Sigmoid colon (tissue), 7 donors: ENCODE results near the gene AMMECR1. TPM values are rescaled to one million over a fixed set of nuclear protein-coding genes. Genes with fewer than 3 reads are reported as not detected.

ENCODE experiments used
- DNase-seq: peaks from one replicate; pipeline ENCODE4 v3.0.0-alpha.2; 2019
- H3K27ac ChIP-seq, 4 donors: fragments of 200-600 bp; sonication (generic); one replicate each; pipeline ENCODE4 v1.5.1; 2016 to 2019; ENCODE audit warnings: mild to moderate bottlenecking in 1 of 4
- H3K27me3 ChIP-seq, 3 donors: fragments of 200-600 bp; sonication (generic); one replicate each; pipeline ENCODE4 v1.5.1; 2019; ENCODE audit warnings: mild to moderate bottlenecking in 1 of 3
- H3K36me3 ChIP-seq, 4 donors: fragments of 200-600 bp; sonication (generic); one replicate each; pipeline ENCODE4 v1.5.1; 2016 to 2019
- H3K4me1 ChIP-seq, 4 donors: fragments of 200-600 bp; sonication (generic); one replicate each; pipeline ENCODE4 v1.5.1; 2017 to 2019
- H3K4me3 ChIP-seq, 4 donors: fragments of 200-600 bp; sonication (generic); one replicate each; pipeline ENCODE4 v1.5.1; 2017 to 2019; ENCODE audit warnings: mild to moderate bottlenecking in 2 of 4, moderate library complexity in 1 of 4
- H3K9me3 ChIP-seq, 4 donors: fragments of 200-600 bp in 3 of 4; sonication (generic) in 3 of 4; one replicate each; pipeline versions ENCODE4 v1.5.1 to v1.6.1; 2013 to 2019
- EP300 ChIP-seq, 4 donors: sonication (generic); formaldehyde crosslinking; IDR thresholded peaks; one replicate each; pipeline ENCODE4 v1.6.1; 2017; ENCODE audit warnings: antibody characterized with exemption in 4 of 4
- POLR2A ChIP-seq, 2 donors: fragments of 450-650 bp; IDR thresholded peaks; one replicate each; pipeline ENCODE4 v1.6.1; 2016; ENCODE audit warnings: antibody characterized with exemption in 2 of 2, mild to moderate bottlenecking in 2 of 2, moderate library complexity in 2 of 2
- POLR2AphosphoS5 ChIP-seq, 4 donors: sonication (generic); formaldehyde crosslinking; IDR thresholded peaks; one replicate each; pipeline ENCODE4 v1.6.1; 2017; ENCODE audit warnings: antibody characterized with exemption in 4 of 4
- WGBS, 2 donors: extraction: QIAGEN DNeasy Blood & Tissue Kit; methylation state at CpG; one replicate each; pipeline ENCODE4 v1.1.7; 2013; 5-methylcytosine and 5-hydroxymethylcytosine counted together
- intact Hi-C: fragments of 100-400 bp; cut with DNase I; formaldehyde crosslinking; loops from one replicate; pipeline ENCODE4 v1.15.1; 2023
- polyA plus RNA-seq, 3 donors: library from polyadenylated mRNA; stranded (reverse); fragments of 200-250 nt; gene quantifications; one replicate each; pipeline ENCODE4 v1.2.3, GENCODE V29; 2013
- total RNA-seq, 4 donors: library from RNA; depleted of rRNA; stranded (reverse); fragments of >200 nt; gene quantifications; one replicate each; pipeline ENCODE4 v1.1.0, GENCODE V29; 2016
- TF ChIP-seq, protein P1 (sequence below), 4 experiments: fragments of 450-650 bp in 3 of 4; fragments of 200-600 bp in 1 of 4; IDR thresholded peaks; one replicate each; pipeline ENCODE4 v1.5.1; 2016 to 2019; ENCODE audit warnings: antibody characterized with exemption in 4 of 4, mild to moderate bottlenecking in 3 of 4, moderate library complexity in 2 of 4
- donor health status: healthy with polysubstance abuse.
- donor health status: Bipolar disorder and iron deficiency.
- donor health status: healthy.

The AMMECR1 gene
- total and polyA plus RNA-seq, 7 donors = 1.5 to 8.1 (median 3.2) TPM

DNA sequence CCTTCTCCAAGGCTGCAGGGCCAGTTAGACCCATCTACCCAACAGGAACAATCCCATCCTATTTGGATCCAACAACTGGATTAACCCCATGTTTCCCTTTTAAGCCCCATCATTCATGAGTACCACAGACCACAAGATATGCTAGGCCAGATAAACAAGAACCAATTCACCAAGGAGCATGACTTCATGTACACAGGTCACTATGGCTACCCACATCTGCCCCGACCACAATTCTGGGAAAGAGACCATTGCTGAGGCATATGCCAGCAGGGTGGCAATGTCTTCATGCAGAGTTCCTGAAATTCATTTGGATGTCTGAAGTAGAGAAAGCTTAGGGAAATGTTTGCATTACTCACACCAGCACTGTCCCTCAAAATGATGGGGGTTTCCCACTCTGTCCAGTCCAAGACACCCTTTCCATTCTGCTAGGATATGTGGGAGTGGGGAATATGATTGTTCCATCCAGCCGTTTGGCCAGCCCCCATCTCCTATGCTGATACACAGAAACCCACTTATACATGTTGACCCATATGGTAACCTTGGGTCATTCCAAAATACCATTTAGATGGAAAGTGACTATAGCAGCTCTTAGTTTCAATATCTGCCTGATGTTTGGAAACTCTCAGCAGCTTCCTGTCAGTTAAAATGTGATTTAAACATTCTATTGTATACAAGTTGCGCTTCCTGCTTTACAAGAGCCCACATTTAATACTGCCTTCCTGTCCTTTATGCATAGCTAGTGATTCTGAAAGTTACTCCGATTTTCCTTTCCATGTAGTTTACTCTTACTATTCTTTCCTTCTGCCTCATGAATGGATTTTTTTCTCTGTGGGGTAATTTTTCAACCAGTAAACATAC is 129.0 kb downstream of the AMMECR1 start:
- Histone ChIP-seq H3K4me1 (no peaks in the 10 kb centered on the region), H3K27ac (no peak overlapping the region), H3K9me3 (no peaks in the 10 kb centered on the region), H3K27me3 (no peaks in the 10 kb centered on the region), H3K4me3 (no peak overlapping the region), H3K36me3 (no peaks in the 10 kb centered on the region)
- WGBS, 2 donors = 53 to 81% methylated on average over 4 of the region's 4 CpGs
- intact Hi-C loops = no loop called here
- TF ChIP-seq POLR2A (IDR thresholded peaks at IDR 0.05) (no peak), POLR2AphosphoS5 (IDR thresholded peaks at IDR 0.05) (no peak), EP300 (IDR thresholded peaks at IDR 0.05) (no peak)
- TF ChIP-seq, protein P1, sequence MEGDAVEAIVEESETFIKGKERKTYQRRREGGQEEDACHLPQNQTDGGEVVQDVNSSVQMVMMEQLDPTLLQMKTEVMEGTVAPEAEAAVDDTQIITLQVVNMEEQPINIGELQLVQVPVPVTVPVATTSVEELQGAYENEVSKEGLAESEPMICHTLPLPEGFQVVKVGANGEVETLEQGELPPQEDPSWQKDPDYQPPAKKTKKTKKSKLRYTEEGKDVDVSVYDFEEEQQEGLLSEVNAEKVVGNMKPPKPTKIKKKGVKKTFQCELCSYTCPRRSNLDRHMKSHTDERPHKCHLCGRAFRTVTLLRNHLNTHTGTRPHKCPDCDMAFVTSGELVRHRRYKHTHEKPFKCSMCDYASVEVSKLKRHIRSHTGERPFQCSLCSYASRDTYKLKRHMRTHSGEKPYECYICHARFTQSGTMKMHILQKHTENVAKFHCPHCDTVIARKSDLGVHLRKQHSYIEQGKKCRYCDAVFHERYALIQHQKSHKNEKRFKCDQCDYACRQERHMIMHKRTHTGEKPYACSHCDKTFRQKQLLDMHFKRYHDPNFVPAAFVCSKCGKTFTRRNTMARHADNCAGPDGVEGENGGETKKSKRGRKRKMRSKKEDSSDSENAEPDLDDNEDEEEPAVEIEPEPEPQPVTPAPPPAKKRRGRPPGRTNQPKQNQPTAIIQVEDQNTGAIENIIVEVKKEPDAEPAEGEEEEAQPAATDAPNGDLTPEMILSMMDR (IDR thresholded peaks at IDR 0.05) = no peak
- no peak for DNase-seq

DNA sequence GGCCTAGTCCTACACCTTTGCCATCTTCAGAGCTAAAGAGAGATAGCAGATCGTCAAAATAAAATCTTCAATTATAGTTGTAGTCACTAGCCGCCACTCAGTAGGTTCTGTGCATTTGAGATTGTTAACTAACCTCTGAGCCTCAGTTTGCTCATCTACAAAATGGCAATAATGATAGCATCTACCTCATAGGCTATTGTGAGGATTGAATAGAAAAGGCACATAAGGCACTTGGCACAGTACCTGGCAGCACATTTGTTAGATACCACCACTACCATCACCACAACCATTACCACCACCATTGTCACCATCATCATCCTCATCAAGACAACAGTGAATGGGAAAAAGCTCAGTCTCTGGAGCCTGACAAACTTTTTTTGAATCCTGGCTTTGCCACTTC is 134.6 kb downstream of the AMMECR1 start:
- 98% methylated on average over 2 of the region's 2 CpGs for WGBS, 2 donors
- no peak overlapping the region for H3K27ac ChIP-seq
- H3K27me3 ChIP-seq = no peaks in the 10 kb centered on the region
- no peaks in the 10 kb centered on the region for H3K9me3 ChIP-seq
- no peak for TF ChIP-seq POLR2A (IDR thresholded peaks at IDR 0.05)
- TF ChIP-seq POLR2AphosphoS5 (IDR thresholded peaks at IDR 0.05) = no peak
- TF ChIP-seq, protein P1 (IDR thresholded peaks at IDR 0.05) = no peak
- TF ChIP-seq EP300 (IDR thresholded peaks at IDR 0.05) = no peak
- peaks cover 0 to 18% (median 10%) of the 10 kb centered on the region in 4 donors for H3K4me1 ChIP-seq
- H3K36me3 ChIP-seq = no peaks in the 10 kb centered on the region
- no peak for DNase-seq
- intact Hi-C loops = no loop called here
- H3K4me3 ChIP-seq = no peak overlapping the region

DNA sequence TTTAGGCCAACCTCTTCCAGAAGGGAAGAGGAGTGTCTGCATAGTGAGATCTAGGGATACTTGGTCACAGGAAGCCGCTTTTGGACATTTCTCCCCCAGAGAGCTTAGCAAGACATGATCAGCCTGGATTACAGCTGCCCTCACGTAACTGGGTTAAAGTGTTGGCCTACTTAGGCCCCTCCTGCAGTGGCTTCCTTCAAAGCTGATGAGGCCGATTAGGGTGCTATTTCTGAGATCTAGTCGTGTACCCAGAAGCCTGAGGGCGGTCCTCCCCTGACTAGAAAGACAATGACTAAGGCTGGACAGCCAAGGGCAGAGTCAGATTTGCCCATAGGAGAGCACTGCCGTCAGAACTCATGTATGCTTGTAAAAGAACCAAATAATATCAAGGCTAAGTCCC is 135.0 kb downstream of the AMMECR1 start:
- H3K4me1 ChIP-seq = peaks cover 0 to 18% (median 10%) of the 10 kb centered on the region in 4 donors
- H3K27ac ChIP-seq = no peak overlapping the region
- intact Hi-C loops = no loop called here
- H3K9me3 ChIP-seq = no peaks in the 10 kb centered on the region
- no peak for TF ChIP-seq POLR2A (IDR thresholded peaks at IDR 0.05)
- TF ChIP-seq, protein P1 (IDR thresholded peaks at IDR 0.05) = no peak
- no peak for TF ChIP-seq POLR2AphosphoS5 (IDR thresholded peaks at IDR 0.05)
- TF ChIP-seq EP300 (IDR thresholded peaks at IDR 0.05) = no peak
- 93 to 96% methylated on average over 6 of the region's 6 CpGs for WGBS, 2 donors
- no peak for DNase-seq
- H3K27me3 ChIP-seq = no peaks in the 10 kb centered on the region
- H3K4me3 ChIP-seq = no peak overlapping the region
- no peaks in the 10 kb centered on the region for H3K36me3 ChIP-seq

DNA sequence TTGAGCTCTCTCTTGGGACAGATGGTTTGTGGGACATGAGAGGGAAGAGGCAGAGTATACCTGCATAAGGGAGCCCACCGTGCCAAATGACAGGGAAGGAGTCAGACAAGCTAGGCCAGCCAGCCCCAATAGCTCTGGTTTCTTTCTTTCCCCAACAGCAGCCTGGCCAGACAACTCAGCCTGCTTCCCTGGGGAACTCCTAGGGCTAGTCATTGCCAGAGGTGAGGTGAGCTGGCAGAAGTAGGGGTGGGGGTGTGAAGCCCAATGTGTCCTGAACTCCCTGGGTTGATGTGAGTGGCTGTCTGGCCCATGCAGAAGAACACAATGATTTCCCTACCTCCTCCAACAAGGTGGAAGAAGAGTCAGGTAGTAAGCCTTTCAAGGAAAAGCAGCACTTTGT is 135.5 kb downstream of the AMMECR1 start:
- TF ChIP-seq, protein P1 (IDR thresholded peaks at IDR 0.05) = no peak
- TF ChIP-seq POLR2AphosphoS5 (IDR thresholded peaks at IDR 0.05) = no peak
- no peak for TF ChIP-seq POLR2A (IDR thresholded peaks at IDR 0.05)
- no peak for TF ChIP-seq EP300 (IDR thresholded peaks at IDR 0.05)
- WGBS, 2 donors = 93 to 95% methylated on average over 1 of the region's 1 CpG
- intact Hi-C loops = no loop called here

More for the DNA sequence above, 135.5 kb downstream of the AMMECR1 start:
- Histone ChIP-seq H3K27me3 (no peaks in the 10 kb centered on the region), H3K4me1 (peaks cover 0 to 18% (median 10%) of the 10 kb centered on the region in 4 donors), H3K9me3 (no peaks in the 10 kb centered on the region), H3K36me3 (no peaks in the 10 kb centered on the region), H3K4me3 (no peak overlapping the region), H3K27ac (no peak overlapping the region)
- DNase-seq = no peak
